Vagina (tissue), 2 donors: Measurements from ENCODE around the gene MRM2.

Experiments
- CTCF ChIP-seq, 3 experiments: fragments of 450-650 bp in 2 of 3; fragments of 200-600 bp in 1 of 3; sonication (generic) in 1 of 3; IDR thresholded peaks; one replicate each; pipeline ENCODE4 v1.5.1; 2017 to 2019; ENCODE audit warnings: antibody characterized with exemption in 3 of 3, mild to moderate bottlenecking in 2 of 3, moderate library complexity in 2 of 3
- POLR2A ChIP-seq, 2 donors: fragments of 450-650 bp; IDR thresholded peaks; one replicate each; pipeline ENCODE4 v1.6.1; 2017; ENCODE audit warnings: antibody characterized with exemption in 2 of 2, mild to moderate bottlenecking in 2 of 2, moderate library complexity in 2 of 2

GRCh38 chr7:2196381-2197378 lies 45.3 kb downstream of the MRM2 start:
- no peak for TF ChIP-seq CTCF (IDR thresholded peaks at IDR 0.05)
- no peak for TF ChIP-seq POLR2A (IDR thresholded peaks at IDR 0.05)
